Measurements from ENCODE around the gene PDLIM4.

PDLIM4 gene

DNA sequence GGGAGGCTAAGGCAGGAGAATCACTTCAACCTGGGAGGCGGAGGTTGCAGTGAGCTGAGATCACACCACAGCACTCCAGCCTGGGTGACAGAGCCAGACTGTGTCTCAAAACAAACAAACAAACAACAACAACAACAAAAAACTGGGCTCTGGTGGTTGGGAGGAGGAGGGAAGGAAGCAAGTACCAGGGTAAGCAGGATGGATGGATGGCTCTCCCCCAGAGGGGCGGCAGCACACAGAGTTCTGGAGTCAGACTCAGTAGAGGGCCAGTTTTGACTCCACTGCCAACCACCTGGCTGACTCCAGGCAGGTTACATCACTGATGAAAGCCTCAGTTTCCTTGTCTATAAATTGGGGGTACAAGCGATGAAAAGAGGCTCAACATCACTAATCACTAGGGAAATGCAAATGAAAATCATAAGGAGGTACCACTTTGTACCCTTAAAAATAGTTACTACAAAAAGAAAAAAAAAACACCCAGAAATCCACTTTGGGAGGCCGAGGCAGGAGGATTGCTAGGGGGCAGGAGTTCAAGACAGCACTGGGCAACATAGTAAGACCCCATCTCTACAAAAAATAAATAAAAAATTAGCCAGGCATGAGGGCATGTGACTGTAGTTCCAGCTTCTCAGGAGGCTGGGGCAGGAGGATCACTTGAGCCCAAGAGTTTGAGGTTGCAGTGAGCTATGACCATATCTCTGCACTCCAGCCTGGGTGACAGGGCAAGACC is 39.9 kb downstream of the PDLIM4 start:
- Histone ChIP-seq H3K4me1 (ENCODE audit: insufficient read depth, low read length) (peaks cover 22% of the 10 kb centered on the region), H3K4me3 (ENCODE audit: low read depth in 1 of 2, low read length in 2 of 2) (no peak overlapping the region), H3K27ac (ENCODE audit: low read depth, low read length) (no peak overlapping the region), H3K27me3 (ENCODE audit: control insufficient read depth in 1 of 2, insufficient read depth in 2 of 2, low read length in 2 of 2) (no peaks in the 10 kb centered on the region), H3K9ac (ENCODE audit: low read length) (no peak overlapping the region), H3K9me3 (ENCODE audit: low read length) (no peaks in the 10 kb centered on the region), H3K36me3 (ENCODE audit: insufficient read depth, low read length) (no peaks in the 10 kb centered on the region)

DNA sequence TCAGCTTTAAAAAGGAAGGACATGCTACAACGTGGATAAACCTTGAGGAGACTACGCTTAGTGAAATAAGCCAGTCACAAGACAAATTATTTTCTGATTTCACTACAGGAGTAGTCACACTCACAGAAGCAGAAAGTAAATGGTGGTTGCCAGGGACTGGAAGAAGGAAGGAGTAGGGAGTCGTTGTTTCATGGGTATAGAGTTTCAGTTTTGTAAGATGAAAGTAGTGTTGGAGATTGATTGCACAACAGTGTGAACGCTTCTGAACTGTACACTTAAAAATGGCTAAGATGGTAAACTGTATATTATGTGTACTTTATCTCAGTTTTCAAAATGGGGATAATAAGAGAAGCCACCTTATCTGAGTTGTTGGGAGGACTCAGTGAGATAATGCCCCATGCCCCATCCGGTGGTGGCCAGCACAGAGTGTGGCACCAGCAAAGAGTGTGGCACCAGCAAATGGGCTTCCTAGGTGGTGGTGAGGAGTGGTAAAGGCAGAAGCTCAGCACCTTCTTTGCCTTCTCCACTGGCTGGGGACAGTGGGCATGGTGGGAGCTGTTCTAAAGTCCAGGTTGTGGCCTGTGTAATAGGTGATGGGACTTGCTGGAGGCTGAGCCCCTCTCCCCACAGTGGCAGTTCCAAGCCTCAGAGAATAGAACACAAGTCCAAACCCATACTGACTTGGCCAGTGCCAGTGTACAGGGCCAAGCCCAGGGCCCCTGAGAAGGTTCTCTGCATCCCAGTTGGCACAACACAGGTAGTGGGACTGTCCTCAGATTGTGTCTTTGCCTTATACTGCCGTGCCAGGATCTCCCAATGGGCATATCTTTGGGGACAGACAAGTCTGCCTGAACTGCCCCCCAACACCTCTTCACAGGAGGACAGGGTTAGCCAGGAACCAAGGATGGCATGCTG is 41.1 kb downstream of the PDLIM4 start:
- Histone ChIP-seq H3K4me3 (ENCODE audit: low read depth in 1 of 2, low read length in 2 of 2) (no peak overlapping the region), H3K27me3 (ENCODE audit: control insufficient read depth in 1 of 2, insufficient read depth in 2 of 2, low read length in 2 of 2) (no peaks in the 10 kb centered on the region), H3K27ac (ENCODE audit: low read depth, low read length) (no peak overlapping the region), H3K9me3 (ENCODE audit: low read length) (no peaks in the 10 kb centered on the region), H3K36me3 (ENCODE audit: insufficient read depth, low read length) (no peaks in the 10 kb centered on the region), H3K4me1 (ENCODE audit: insufficient read depth, low read length) (peaks cover 14% of the 10 kb centered on the region), H3K9ac (ENCODE audit: low read length) (no peak overlapping the region)

DNA sequence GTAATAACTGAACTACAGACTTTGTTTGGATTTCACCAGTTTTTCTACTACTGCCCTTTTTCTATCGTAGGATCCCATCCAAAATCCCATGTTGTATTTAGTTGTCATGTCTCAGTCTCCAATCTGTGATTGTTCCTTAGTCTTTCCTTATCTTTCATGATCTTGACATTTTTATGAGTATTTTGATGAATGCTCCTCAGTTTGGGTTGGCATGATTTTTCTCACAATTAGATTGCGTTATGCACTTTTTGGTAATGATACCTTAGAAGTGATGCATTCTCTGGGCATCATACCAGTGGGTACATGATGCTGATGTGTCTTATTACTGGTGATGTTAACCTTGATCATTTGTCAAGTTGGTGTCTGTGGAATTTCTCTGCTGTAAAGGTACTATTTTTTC is 42.4 kb downstream of the PDLIM4 start:
- H3K27me3 ChIP-seq (ENCODE audit: control insufficient read depth in 1 of 2, insufficient read depth in 2 of 2, low read length in 2 of 2) = no peaks in the 10 kb centered on the region
- H3K4me1 ChIP-seq (ENCODE audit: insufficient read depth, low read length) = peaks cover 13% of the 10 kb centered on the region
- H3K9ac ChIP-seq (ENCODE audit: low read length) = no peak overlapping the region
- H3K9me3 ChIP-seq (ENCODE audit: low read length) = no peaks in the 10 kb centered on the region
- H3K4me3 ChIP-seq (ENCODE audit: low read depth in 1 of 2, low read length in 2 of 2) = no peak overlapping the region
- no peaks in the 10 kb centered on the region for H3K36me3 ChIP-seq (ENCODE audit: insufficient read depth, low read length)
- no peak overlapping the region for H3K27ac ChIP-seq (ENCODE audit: low read depth, low read length)

DNA sequence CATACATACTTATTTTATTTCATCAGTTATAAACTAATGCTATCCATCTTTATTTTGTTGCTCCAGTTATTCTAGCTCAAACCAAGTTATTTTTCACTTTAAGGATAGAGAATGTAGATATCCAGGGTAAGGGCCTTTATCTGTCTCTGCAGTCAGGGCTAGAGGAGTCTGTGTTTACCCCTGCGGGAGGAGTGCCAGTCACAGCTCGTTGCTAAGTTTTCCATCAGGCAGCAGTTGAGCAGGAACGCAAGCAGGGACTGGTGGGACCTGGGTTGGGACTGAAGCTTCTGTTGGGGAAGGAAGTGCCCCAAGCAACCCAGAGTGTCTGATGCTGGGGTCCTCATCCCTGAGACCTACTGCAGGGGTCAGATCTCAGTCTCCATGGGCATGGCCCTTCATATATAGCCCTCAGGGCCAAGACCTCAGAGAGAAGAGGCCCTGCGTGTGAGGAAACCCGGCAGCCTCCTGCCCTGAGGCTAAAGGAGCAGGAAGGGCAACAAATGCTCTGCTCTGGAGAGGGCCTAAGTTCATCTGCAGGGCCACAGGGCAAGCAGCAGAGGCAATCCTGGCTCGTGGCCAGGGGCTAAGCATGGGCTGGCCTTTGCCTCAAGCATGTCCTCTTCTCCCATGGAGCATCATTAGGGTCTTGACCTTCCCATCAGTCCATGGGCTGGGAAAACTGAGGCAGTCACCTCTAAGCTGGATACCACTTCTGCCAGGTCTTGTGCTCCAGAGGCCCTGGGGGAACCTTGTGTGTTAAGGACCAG is 43.3 kb downstream of the PDLIM4 start:
- no peak overlapping the region for H3K27ac ChIP-seq (ENCODE audit: low read depth, low read length)
- no peaks in the 10 kb centered on the region for H3K27me3 ChIP-seq (ENCODE audit: control insufficient read depth in 1 of 2, insufficient read depth in 2 of 2, low read length in 2 of 2)
- H3K9me3 ChIP-seq (ENCODE audit: low read length) = no peaks in the 10 kb centered on the region
- H3K4me1 ChIP-seq (ENCODE audit: insufficient read depth, low read length) = peaks cover 5% of the 10 kb centered on the region
- no peak overlapping the region for H3K9ac ChIP-seq (ENCODE audit: low read length)
- no peaks in the 10 kb centered on the region for H3K36me3 ChIP-seq (ENCODE audit: insufficient read depth, low read length)
- H3K4me3 ChIP-seq (ENCODE audit: low read depth in 1 of 2, low read length in 2 of 2) = no peak overlapping the region

DNA sequence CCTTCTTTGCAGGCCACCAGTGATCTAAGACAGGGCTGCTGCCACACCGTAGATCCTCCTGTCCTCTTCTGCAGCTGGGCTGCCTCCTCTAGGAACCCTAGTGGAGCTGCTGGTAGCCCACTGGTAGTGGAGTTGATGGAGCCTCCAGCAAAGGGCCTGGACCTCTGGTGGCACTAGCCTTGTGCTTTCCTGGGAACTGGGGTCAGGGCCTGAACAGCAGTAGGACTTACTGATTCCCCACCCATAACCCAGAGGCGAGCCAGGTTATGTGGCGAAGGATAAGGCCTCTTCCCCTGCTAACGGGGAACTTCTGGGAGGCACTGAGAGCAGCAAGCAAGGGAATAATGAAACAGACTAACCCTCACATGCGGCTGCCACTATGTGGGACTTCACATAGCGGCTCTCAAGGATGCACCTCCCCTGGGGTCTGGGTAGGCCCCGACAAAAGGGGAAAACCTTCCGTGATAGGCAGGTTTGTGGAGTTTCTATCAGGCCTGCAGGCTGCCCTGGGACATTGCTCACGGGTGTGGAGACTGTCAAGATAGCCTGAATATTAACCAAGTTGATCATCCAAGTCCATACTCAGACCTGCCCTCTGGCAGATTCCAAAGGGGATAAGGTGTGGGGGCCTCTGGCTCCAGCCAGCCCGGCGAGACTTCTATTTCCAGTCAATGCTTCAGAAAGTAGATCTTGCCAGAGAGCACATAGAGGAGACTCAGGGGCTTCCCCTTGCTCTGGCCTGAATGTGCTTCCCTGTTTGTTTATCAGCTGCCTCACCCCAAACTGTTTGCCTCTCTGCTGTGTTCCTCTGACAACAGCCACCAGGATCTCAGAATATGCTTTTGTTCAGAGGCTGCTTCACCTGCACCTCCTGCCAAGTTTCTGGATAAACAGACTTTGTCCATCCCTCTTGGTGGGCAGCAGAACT is 44.1 kb downstream of the PDLIM4 start:
- Histone ChIP-seq H3K4me1 (ENCODE audit: insufficient read depth, low read length) (no peaks in the 10 kb centered on the region), H3K9me3 (ENCODE audit: low read length) (no peaks in the 10 kb centered on the region), H3K27ac (ENCODE audit: low read depth, low read length) (no peak overlapping the region), H3K4me3 (ENCODE audit: low read depth in 1 of 2, low read length in 2 of 2) (no peak overlapping the region), H3K27me3 (ENCODE audit: control insufficient read depth in 1 of 2, insufficient read depth in 2 of 2, low read length in 2 of 2) (no peaks in the 10 kb centered on the region), H3K36me3 (ENCODE audit: insufficient read depth, low read length) (no peaks in the 10 kb centered on the region), H3K9ac (ENCODE audit: low read length) (no peak overlapping the region)

DNA sequence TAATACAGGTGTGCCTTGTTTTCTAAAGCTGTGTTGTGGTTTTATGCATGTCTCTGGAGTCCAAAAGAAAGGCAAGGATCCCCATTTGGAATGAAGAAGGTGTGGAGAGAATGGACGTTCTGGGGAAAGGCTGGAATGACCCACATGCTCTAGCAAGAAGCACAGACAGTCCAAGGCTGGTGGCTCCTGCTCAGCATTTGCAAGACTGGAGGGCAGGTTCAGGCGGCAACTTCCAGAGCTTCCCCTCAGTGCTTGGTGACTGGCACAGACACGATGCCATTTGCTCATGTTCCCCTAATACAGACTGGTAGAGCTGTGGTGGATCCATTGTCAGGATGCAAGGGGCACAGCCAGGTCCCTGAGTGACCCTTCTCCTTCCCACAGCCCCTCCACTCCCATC is 44.9 kb downstream of the PDLIM4 start:
- no peaks in the 10 kb centered on the region for H3K9me3 ChIP-seq (ENCODE audit: low read length)
- no peak overlapping the region for H3K9ac ChIP-seq (ENCODE audit: low read length)
- H3K4me3 ChIP-seq (ENCODE audit: low read depth in 1 of 2, low read length in 2 of 2) = no peak overlapping the region
- no peaks in the 10 kb centered on the region for H3K27me3 ChIP-seq (ENCODE audit: control insufficient read depth in 1 of 2, insufficient read depth in 2 of 2, low read length in 2 of 2)
- no peaks in the 10 kb centered on the region for H3K4me1 ChIP-seq (ENCODE audit: insufficient read depth, low read length)
- H3K27ac ChIP-seq (ENCODE audit: low read depth, low read length) = no peak overlapping the region
- H3K36me3 ChIP-seq (ENCODE audit: insufficient read depth, low read length) = no peaks in the 10 kb centered on the region

DNA sequence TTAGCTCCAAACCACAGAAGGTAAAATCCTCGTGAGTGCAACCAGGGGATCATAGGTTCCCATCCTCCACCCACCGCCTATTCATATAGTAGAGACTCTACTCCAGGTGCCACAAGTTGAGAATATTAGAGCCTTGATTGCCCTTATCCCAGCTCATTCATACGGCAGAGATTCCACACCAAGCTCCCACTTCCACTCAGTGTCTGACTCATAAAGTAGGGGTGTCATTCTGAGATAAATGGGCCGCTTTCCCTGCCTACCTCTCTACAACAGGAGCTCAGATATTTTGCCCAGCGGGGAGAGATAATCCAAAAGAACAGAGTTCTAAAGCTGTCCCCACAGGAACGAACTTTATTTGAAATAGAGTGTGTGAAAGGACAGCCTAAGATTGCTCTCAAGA is 46.1 kb downstream of the PDLIM4 start:
- Histone ChIP-seq H3K36me3 (ENCODE audit: insufficient read depth, low read length) (no peaks in the 10 kb centered on the region), H3K9ac (ENCODE audit: low read length) (no peak overlapping the region), H3K4me1 (ENCODE audit: insufficient read depth, low read length) (no peaks in the 10 kb centered on the region), H3K9me3 (ENCODE audit: low read length) (no peaks in the 10 kb centered on the region), H3K4me3 (ENCODE audit: low read depth in 1 of 2, low read length in 2 of 2) (no peak overlapping the region), H3K27me3 (ENCODE audit: control insufficient read depth in 1 of 2, insufficient read depth in 2 of 2, low read length in 2 of 2) (no peaks in the 10 kb centered on the region), H3K27ac (ENCODE audit: low read depth, low read length) (no peak overlapping the region)

DNA sequence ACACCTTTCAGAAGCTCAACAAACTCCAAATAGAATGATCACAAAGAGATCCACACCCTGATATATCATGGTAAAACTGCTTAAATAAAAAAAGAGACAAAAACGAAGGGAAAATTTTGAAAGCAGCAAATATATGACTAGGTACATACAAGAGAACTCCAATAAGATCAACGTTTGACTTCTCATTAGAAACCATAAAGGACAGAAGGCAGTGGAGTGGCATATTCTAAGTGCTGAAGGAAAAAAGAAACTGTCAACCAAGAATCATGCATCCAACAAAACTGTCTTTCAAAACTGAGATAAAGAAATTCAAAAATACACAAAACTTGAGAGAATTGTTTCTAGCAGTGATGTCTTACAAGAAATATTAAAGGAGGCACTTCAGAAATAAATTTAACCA is 47.9 kb downstream of the PDLIM4 start:
- Histone ChIP-seq H3K4me3 (ENCODE audit: low read depth in 1 of 2, low read length in 2 of 2) (no peak overlapping the region), H3K36me3 (ENCODE audit: insufficient read depth, low read length) (no peaks in the 10 kb centered on the region), H3K4me1 (ENCODE audit: insufficient read depth, low read length) (no peaks in the 10 kb centered on the region), H3K27me3 (ENCODE audit: control insufficient read depth in 1 of 2, insufficient read depth in 2 of 2, low read length in 2 of 2) (no peaks in the 10 kb centered on the region), H3K9me3 (ENCODE audit: low read length) (no peaks in the 10 kb centered on the region), H3K27ac (ENCODE audit: low read depth, low read length) (no peak overlapping the region), H3K9ac (ENCODE audit: low read length) (no peak overlapping the region)

DNA sequence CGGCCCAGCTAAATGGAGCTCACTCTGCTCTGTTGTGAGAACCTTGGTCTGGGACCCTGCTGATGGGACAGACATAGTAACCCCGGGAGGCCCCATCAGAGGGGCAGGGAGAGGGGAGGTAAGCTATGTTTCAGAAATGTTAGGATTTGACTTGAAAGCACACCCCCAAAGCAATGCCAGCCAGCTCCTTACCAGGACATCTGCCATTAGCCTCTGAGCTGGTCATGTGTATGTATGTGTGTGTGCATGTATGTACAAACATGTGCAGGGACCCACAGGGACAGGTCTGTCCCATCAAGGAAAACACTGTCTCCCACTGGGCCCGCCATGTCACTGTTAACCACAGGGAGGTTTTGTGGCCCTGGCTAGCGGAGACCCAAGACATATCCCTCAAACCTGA is 51.2 kb downstream of the PDLIM4 start:
- Histone ChIP-seq H3K9ac (ENCODE audit: low read length) (no peak overlapping the region), H3K27me3 (ENCODE audit: control insufficient read depth in 1 of 2, insufficient read depth in 2 of 2, low read length in 2 of 2) (no peaks in the 10 kb centered on the region), H3K4me1 (ENCODE audit: insufficient read depth, low read length) (no peaks in the 10 kb centered on the region), H3K4me3 (ENCODE audit: low read depth in 1 of 2, low read length in 2 of 2) (no peak overlapping the region), H3K27ac (ENCODE audit: low read depth, low read length) (no peak overlapping the region), H3K36me3 (ENCODE audit: insufficient read depth, low read length) (no peaks in the 10 kb centered on the region), H3K9me3 (ENCODE audit: low read length) (no peaks in the 10 kb centered on the region)

DNA sequence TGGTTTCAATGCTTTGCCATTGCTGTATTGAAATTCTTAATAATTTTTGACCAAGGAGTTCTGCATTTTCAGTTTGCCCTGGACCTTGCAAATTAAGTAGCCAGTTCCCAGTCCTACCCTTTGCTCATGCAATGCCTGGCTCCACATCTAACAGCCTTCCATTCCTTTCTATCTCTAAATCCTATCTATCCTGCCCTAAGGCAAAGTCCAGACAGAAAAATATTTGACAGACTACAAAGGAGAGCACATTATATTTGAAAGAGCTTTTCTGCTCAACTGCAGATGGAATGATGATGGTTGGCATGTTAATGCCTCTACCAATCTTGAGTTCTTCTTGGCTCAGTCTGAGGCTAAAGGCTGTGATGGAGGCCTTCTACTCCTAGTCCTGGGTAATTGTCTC is 52.2 kb downstream of the PDLIM4 start:
- Histone ChIP-seq H3K4me1 (ENCODE audit: insufficient read depth, low read length) (no peaks in the 10 kb centered on the region), H3K36me3 (ENCODE audit: insufficient read depth, low read length) (no peaks in the 10 kb centered on the region), H3K27ac (ENCODE audit: low read depth, low read length) (no peak overlapping the region), H3K4me3 (ENCODE audit: low read depth in 1 of 2, low read length in 2 of 2) (no peak overlapping the region), H3K27me3 (ENCODE audit: control insufficient read depth in 1 of 2, insufficient read depth in 2 of 2, low read length in 2 of 2) (no peaks in the 10 kb centered on the region), H3K9ac (ENCODE audit: low read length) (no peak overlapping the region), H3K9me3 (ENCODE audit: low read length) (no peaks in the 10 kb centered on the region)
